ENCODE measurements around the gene LDAF1. TPM values are rescaled to one million over a fixed set of nuclear protein-coding genes. Genes with fewer than 3 reads are reported as not detected.

The LDAF1 gene
- total and polyA plus RNA-seq, 9 donors, result 33.5 to 89.5 (median 71.7) TPM

DNA sequence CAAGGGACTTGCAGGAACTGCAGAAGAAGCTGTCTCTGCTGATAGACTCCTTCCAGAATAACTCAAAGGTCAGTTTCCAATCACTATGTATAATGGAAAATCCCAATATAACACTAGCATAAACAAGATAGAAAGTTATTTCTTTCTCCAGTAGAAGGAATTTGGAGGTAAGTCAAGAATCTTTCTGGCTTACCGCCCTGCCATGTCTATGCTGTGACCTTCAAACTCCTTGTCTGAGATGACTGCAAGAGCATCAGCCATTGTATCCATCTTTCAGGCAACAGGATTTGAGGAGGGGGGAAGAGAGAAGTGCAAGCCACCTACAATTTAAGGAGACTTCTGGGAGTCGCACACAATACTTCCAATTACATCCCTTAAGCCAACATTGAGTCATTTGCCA is 2.7 kb downstream of the LDAF1 start:
- H3K36me3 ChIP-seq, result no peaks in the 10 kb centered on the region
- H3K4me3 ChIP-seq, result no peak overlapping the region
- H3K9me3 ChIP-seq, result no peaks in the 10 kb centered on the region
- no peaks in the 10 kb centered on the region for H3K27me3 ChIP-seq
- WGBS, 3 donors, result 17 to 21% (median 18%) methylated on average over 2 of the region's 2 CpGs
- H3K27ac ChIP-seq, result no peak overlapping the region
- H3K4me1 ChIP-seq (ENCODE audit: insufficient read depth), result peaks cover 17% of the 10 kb centered on the region
- TF ChIP-seq, protein P1, sequence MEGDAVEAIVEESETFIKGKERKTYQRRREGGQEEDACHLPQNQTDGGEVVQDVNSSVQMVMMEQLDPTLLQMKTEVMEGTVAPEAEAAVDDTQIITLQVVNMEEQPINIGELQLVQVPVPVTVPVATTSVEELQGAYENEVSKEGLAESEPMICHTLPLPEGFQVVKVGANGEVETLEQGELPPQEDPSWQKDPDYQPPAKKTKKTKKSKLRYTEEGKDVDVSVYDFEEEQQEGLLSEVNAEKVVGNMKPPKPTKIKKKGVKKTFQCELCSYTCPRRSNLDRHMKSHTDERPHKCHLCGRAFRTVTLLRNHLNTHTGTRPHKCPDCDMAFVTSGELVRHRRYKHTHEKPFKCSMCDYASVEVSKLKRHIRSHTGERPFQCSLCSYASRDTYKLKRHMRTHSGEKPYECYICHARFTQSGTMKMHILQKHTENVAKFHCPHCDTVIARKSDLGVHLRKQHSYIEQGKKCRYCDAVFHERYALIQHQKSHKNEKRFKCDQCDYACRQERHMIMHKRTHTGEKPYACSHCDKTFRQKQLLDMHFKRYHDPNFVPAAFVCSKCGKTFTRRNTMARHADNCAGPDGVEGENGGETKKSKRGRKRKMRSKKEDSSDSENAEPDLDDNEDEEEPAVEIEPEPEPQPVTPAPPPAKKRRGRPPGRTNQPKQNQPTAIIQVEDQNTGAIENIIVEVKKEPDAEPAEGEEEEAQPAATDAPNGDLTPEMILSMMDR (IDR thresholded peaks at IDR 0.05), result no peak
- TF ChIP-seq POLR2A (IDR thresholded peaks at IDR 0.05) (no peak), EP300 (IDR thresholded peaks at IDR 0.05) (no peak)
- intact Hi-C loops (cut with DNase I), result no loop called here
- no peak for DNase-seq

DNA sequence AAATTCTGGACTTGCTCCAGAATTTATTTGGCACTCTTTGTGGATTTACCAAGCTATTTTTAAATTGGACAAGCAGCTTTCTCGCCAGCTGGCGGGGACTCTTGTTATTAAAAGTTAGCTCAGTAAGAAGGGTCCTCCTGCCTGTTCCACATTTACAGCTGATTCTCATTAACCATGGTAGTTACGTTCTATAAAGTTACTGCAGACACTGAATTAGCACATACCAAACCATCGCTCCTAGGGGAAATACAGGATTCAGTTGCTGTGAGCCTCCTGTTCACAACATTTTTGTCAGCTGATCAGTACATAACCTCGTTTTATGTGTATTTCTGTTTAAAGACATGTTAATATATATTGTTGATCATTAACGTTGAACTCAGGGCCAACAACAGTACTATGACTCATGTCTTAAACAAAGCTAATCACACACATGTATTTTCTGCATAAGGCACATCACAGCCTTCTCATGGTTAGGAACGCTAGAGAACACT is 4.2 kb downstream of the LDAF1 start:
- H3K9me3 ChIP-seq, result no peaks in the 10 kb centered on the region
- peak overlapping the region in 1 of 2 donors; percentile 1 for H3K27ac ChIP-seq
- peaks cover 13% of the 10 kb centered on the region for H3K4me1 ChIP-seq (ENCODE audit: insufficient read depth)
- peak; percentile 60 to 85 (median 78) for DNase-seq
- intact Hi-C loops (cut with DNase I), result no loop called here
- no peaks in the 10 kb centered on the region for H3K36me3 ChIP-seq
- H3K27me3 ChIP-seq, result no peaks in the 10 kb centered on the region
- no peak for TF ChIP-seq EP300 (IDR thresholded peaks at IDR 0.05)
- TF ChIP-seq POLR2A (IDR thresholded peaks at IDR 0.05), result no peak
- TF ChIP-seq, protein P1 (IDR thresholded peaks at IDR 0.05), result no peak
- WGBS, 3 donors, result 6 to 12% (median 10%) methylated on average over 7 of the region's 7 CpGs
- no peak overlapping the region for H3K4me3 ChIP-seq

DNA sequence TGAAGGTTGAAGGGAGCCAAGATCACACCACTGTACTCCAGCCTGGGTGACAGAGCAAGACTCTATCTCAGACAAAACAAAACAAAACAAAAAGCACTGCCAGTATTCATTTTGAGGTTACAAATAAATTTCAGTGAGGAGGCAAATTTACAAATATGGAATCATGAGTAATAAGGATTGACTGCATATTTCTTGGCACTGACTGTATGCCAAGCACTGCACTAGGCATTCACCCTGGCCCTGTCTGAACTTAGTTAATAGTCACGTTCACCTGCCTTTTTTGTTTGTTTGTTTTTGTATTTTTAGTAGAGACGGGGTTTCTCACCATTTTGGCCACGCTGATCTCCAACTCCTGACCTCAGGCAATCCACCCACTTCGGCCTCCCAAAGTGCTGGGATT is 5.1 kb downstream of the LDAF1 start:
- H3K9me3 ChIP-seq, result no peaks in the 10 kb centered on the region
- H3K4me3 ChIP-seq, result no peak overlapping the region
- peaks cover 11% of the 10 kb centered on the region for H3K4me1 ChIP-seq (ENCODE audit: insufficient read depth)
- DNase-seq, result no peak
- WGBS, 3 donors, result 73 to 88% (median 74%) methylated on average over 4 of the region's 4 CpGs
- intact Hi-C loops (cut with DNase I), result no loop called here
- TF ChIP-seq POLR2A (IDR thresholded peaks at IDR 0.05), result no peak
- no peak for TF ChIP-seq EP300 (IDR thresholded peaks at IDR 0.05)
- TF ChIP-seq, protein P1 (IDR thresholded peaks at IDR 0.05), result no peak
- no peaks in the 10 kb centered on the region for H3K36me3 ChIP-seq
- no peaks in the 10 kb centered on the region for H3K27me3 ChIP-seq
- H3K27ac ChIP-seq, result no peak overlapping the region

DNA sequence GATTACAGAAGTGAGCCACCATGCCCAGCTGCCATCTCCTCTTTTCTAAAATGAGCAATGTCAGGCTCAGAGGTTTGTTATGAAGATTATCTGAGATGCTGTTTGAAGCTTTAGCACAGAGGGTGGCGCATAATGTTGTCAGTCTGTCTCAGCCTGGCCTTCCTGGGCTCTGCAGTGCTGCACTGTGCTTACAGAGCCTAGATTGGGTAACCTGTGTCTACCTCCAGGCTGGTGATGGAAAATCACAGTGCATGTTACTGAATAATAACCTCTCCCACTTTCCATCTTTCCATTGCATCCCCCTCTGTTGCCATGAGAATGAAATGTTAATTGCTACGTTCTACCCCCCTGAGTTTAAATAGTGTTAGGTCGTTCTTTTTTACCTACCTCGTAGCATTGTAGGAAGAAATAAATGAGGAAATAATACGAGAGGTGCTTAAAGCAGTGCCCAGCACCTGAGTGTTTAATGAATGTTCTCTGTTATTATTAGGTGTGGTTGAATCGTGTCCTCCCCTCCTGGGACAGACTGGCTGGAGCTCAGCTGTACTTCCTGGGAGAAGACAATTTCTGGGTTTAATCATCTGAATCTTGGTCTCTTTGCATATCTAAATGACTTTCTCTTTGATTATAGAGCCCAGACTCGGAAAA is 6.2 kb downstream of the LDAF1 start:
- Histone ChIP-seq H3K4me3 (no peak overlapping the region), H3K9me3 (no peaks in the 10 kb centered on the region), H3K27ac (no peak overlapping the region), H3K36me3 (no peaks in the 10 kb centered on the region), H3K4me1 (ENCODE audit: insufficient read depth) (peaks cover 13% of the 10 kb centered on the region), H3K27me3 (no peaks in the 10 kb centered on the region)
- DNase-seq, result no peak
- WGBS, 3 donors, result 96 to 98% (median 96%) methylated on average over 7 of the region's 7 CpGs
- TF ChIP-seq EP300 (IDR thresholded peaks at IDR 0.05) (no peak), POLR2A (IDR thresholded peaks at IDR 0.05) (no peak)
- TF ChIP-seq, protein P1 (IDR thresholded peaks at IDR 0.05), result no peak
- intact Hi-C loops (cut with DNase I), result no loop called here
